GM12878 (cell line): ENCODE measurements around the gene WDR18. TPM values are rescaled to one million over a fixed set of nuclear protein-coding genes. Genes with fewer than 3 reads are reported as not detected.
"Not testable (repeated sequence)": the region's sequence is repeated elsewhere in the genome, so short reads cannot be mapped to it uniquely, and the experiment has no call there.

Source experiments
- ATAC-seq: fragments of 200-7000 bp; cut with Tn5 transposase; 3 replicates; pipeline ENCODE4 v1.9.1; 2020; ENCODE audit warnings: mild to moderate bottlenecking, moderate library complexity
- BruUV-seq: library from RNA; stranded (reverse); fragments of 400-500 nt; replicated peaks from 2 replicates; lab custom pipeline; 2021; lab: Mats Ljungman, UMichigan
- CTCF ChIA-PET: fragments of 300-600 bp; sonication (Branson Sonifier 250); formaldehyde crosslinking; extraction: SDS; loops from one replicate; lab custom pipeline; 2021; ENCODE audit warnings: inconsistent platforms; lab: Yijun Ruan, JAX
- POLR2A ChIA-PET: fragments of 350-600 bp; formaldehyde crosslinking; extraction: SDS; loops from one replicate; lab custom pipeline; 2021; ENCODE audit warnings: inconsistent platforms; lab: Charles Lee
- RAD21 ChIA-PET: fragments of 300-600 bp; sonication (Branson Sonifier 250); formaldehyde crosslinking; loops from one replicate; lab custom pipeline; 2023; ENCODE audit warnings: antibody characterized with exemption; ENCODE audit not compliant: unreplicated experiment; lab: Charles Lee
- SMC1A ChIA-PET: fragments of 300-600 bp; sonication (Branson Sonifier 250); formaldehyde crosslinking; loops from one replicate; lab custom pipeline; 2023; ENCODE audit not compliant: unreplicated experiment, uncharacterized antibody; lab: Charles Lee
- DNase-seq: peaks from one replicate; pipeline ENCODE4 v3.0.0-alpha.2; 2011; ENCODE audit warnings: low read depth, low spot score
- FAIRE-seq: peaks from 3 replicates; lab custom pipeline; 2011; peaks lifted over from hg19 to GRCh38; lab: Jason Lieb, UNC
- H2AFZ ChIP-seq: 2 replicates; pipeline ENCODE4 v1.6.0; 2011; ENCODE audit warnings: low read depth, low read length, control low read depth; ENCODE audit not compliant: control insufficient read depth
- H3K27ac ChIP-seq: 2 replicates; pipeline ENCODE4 v1.5.1; 2011; ENCODE audit warnings: control low read depth; ENCODE audit not compliant: control insufficient read depth, insufficient read depth
- H3K27me3 ChIP-seq, 2 experiments: replicated peaks in 1 of 2; 2 replicates each; pipeline versions ENCODE4 v1.6.0 to v1.6.1; 2011; ENCODE audit warnings: low read length in 1 of 2; ENCODE audit not compliant: control insufficient read depth in 2 of 2, insufficient read depth in 2 of 2
- H3K36me3 ChIP-seq, 2 experiments: 2 replicates each; pipeline ENCODE4 v1.5.1; 2011; ENCODE audit warnings: low read length in 1 of 2; ENCODE audit not compliant: control insufficient read depth in 2 of 2, insufficient read depth in 2 of 2
- H3K4me1 ChIP-seq: 2 replicates; pipeline ENCODE4 v1.6.1; 2011; ENCODE audit warnings: mild to moderate bottlenecking, low read length, moderate library complexity, mixed read lengths; ENCODE audit not compliant: control insufficient read depth, insufficient read depth
- H3K4me2 ChIP-seq: 2 replicates; pipeline ENCODE4 v1.6.0; 2011; ENCODE audit warnings: control low read depth; ENCODE audit not compliant: control insufficient read depth, insufficient read depth
- H3K4me3 ChIP-seq: fragments of 200-600 bp; sonication (generic); 2 replicates; pipeline ENCODE4 v1.5.1; 2016
- H3K79me2 ChIP-seq: 2 replicates; pipeline ENCODE4 v1.6.0; 2011; ENCODE audit warnings: low read length; ENCODE audit not compliant: control insufficient read depth, insufficient read depth
- H3K9ac ChIP-seq: 2 replicates; pipeline ENCODE4 v1.8.0; 2011; ENCODE audit warnings: low read length, control low read depth, mixed read lengths; ENCODE audit not compliant: control insufficient read depth, insufficient read depth
- H3K9me3 ChIP-seq: replicated peaks from 3 replicates; pipeline ENCODE4 v1.5.1; 2011; ENCODE audit warnings: mild to moderate bottlenecking, low read length; ENCODE audit not compliant: control insufficient read depth, insufficient read depth
- H4K20me1 ChIP-seq: 2 replicates; pipeline ENCODE4 v1.6.0; 2011; ENCODE audit not compliant: control insufficient read depth, insufficient read depth
- DPF2 ChIP-seq: fragments of 450-650 bp; IDR thresholded peaks from 2 replicates; pipeline ENCODE4 v1.6.1; 2017; ENCODE audit warnings: mild to moderate bottlenecking
- FOXK2 ChIP-seq: fragments of 450-650 bp; IDR thresholded peaks from 2 replicates; pipeline ENCODE4 v1.6.1; 2017; ENCODE audit warnings: mild to moderate bottlenecking, moderate library complexity
- JUND ChIP-seq: IDR thresholded peaks from 2 replicates; pipeline ENCODE4 v1.6.1; 2012; ENCODE audit warnings: low read depth, mild to moderate bottlenecking, low read length, improper control_type of control experiment, moderate library complexity
- SREBF2 ChIP-seq: IDR thresholded peaks from 2 replicates; pipeline ENCODE4 v1.6.1; 2012; ENCODE audit warnings: mild to moderate bottlenecking, low read length
- WGBS: methylation state at CpG from one replicate; pipeline ENCODE4 v1.1.6; 2016; ENCODE audit warnings: low lambda C conversion rate; ENCODE audit not compliant: insufficient replicate concordance, insufficient coverage; ENCODE audit errors: missing lambda C conversion rate; 5-methylcytosine and 5-hydroxymethylcytosine counted together
- in situ Hi-C: fragments of 300-500 bp; cut with MboI; formaldehyde crosslinking; loops from 9 replicates; pipeline ENCODE4 v1.14.3; 2018; ENCODE audit warnings: mixed read lengths
- intact Hi-C: fragments of 100-400 bp; cut with micrococcal nuclease; formaldehyde crosslinking; loops from one replicate; pipeline ENCODE4 v1.14.2; 2022; ENCODE audit not compliant: unreplicated experiment
- polyA plus RNA-seq, 11 experiments: library from polyadenylated mRNA; depleted of rRNA in 4 of 11; unstranded in 6 of 11; stranded (reverse) in 5 of 11; fragments of >200 nt; fragmentation: Nextera tagmentation in 4 of 11; fragmentation: Illumina TruSeq in 1 of 11; extraction: Ambion mirVana in 4 of 11; extraction: Trizol in 1 of 11; gene quantifications; 1 replicate in 1 of 11; 2 replicates in 10 of 11; pipeline versions ENCODE4 v1.2.1 to v1.2.3, GENCODE V29; 2011 to 2016; ENCODE audit warnings: inconsistent platforms in 2 of 11, missing spikeins in 2 of 11, low read depth in 1 of 11
- total RNA-seq, 4 experiments: library from RNA; depleted of rRNA in 3 of 4; stranded (reverse); fragments of >200 nt in 3 of 4; fragmentation: Illumina TruSeq in 1 of 4; extraction: Trizol in 1 of 4; gene quantifications; 2 replicates each; pipeline versions ENCODE4 v1.2.1 to v1.2.3, GENCODE V29; 2013 to 2021
- TF ChIP-seq, protein P1 (sequence below): IDR thresholded peaks from 2 replicates; pipeline ENCODE4 v1.6.1; 2011; ENCODE audit warnings: mild to moderate bottlenecking, low read depth, low read length, moderate library complexity; ENCODE audit not compliant: insufficient replicate concordance

The WDR18 gene
- total and polyA plus RNA-seq, 10 of the 15 experiments (the other 5 are each of a cell fraction or from before 2014, with no cell fraction given), result 3.0 to 206 (median 62.3) TPM

DNA sequence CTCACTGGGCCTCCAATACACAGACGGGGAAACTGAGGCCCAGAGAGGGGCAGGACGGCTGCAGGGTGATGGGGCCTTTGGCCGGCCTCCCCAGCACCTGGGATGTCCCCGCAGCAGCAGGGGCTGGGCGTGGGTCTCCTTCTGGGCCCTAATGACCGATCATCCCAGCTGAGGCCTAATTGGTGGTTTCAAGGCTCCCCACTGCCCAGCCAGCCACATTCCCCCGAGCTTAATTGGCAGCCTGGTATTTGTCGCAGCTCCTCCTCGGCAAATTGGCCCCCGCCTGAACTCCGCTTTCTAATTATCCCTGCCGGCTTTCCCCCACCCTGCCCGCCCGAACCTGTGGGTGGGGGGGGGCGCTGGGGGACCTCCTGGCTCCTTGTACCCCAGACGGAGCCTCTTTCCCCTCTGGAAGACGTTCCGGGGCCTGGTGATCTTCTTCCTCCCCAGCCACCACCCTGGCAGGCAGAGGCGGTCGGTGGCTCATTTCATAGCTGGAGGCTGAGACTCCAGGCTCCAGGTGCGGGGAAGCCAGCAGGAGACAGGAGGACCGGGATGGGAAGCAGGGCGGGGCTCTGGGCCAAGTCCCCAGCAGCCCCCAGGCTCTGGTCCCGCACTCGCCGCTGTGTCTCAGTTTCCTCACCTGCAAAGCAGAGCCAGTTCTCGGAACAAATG is 27.2 kb upstream of the WDR18 start:
- Histone ChIP-seq H3K4me1 (peaks cover 36% of the 10 kb centered on the region), H3K9me3 (no peaks in the 10 kb centered on the region), H2AFZ (no peak overlapping the region), H3K79me2 (peaks cover 41% of the 10 kb centered on the region)
- SMC1A ChIA-PET, result no interaction called here
- no peak for FAIRE-seq
- intact Hi-C loops, result no loop called here
- no peak for TF ChIP-seq SREBF2
- TF ChIP-seq, protein P1, sequence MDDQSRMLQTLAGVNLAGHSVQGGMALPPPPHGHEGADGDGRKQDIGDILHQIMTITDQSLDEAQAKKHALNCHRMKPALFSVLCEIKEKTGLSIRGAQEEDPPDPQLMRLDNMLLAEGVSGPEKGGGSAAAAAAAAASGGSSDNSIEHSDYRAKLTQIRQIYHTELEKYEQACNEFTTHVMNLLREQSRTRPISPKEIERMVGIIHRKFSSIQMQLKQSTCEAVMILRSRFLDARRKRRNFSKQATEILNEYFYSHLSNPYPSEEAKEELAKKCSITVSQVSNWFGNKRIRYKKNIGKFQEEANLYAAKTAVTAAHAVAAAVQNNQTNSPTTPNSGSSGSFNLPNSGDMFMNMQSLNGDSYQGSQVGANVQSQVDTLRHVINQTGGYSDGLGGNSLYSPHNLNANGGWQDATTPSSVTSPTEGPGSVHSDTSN, result no peak
- no peak for TF ChIP-seq FOXK2
- no peak for TF ChIP-seq DPF2
- no peak for TF ChIP-seq JUND
- TF ChIP-seq, all 136 proteins: peak for 0
- ChIA-PET CTCF (no interaction called here), RAD21 (no interaction called here), POLR2A (no interaction called here)
- Histone ChIP-seq H3K4me2 (no peak overlapping the region), H3K36me3 (peaks cover 11 to 27% of the 10 kb centered on the region in 2 experiments), H4K20me1 (peaks cover 3% of the 10 kb centered on the region; the same call in 1 of the 2 replicates), H3K4me3 (no peak overlapping the region), H3K9ac (no peak overlapping the region), H3K27ac (no peak overlapping the region), H3K27me3 (no peaks in the 10 kb centered on the region)
- DNase-seq, result no peak
- ATAC-seq, result no peak
- in situ Hi-C loops, result no loop called here
- no TSS peak for BruUV-seq
- 80% methylated on average over 21 of the region's 27 CpGs for WGBS

DNA sequence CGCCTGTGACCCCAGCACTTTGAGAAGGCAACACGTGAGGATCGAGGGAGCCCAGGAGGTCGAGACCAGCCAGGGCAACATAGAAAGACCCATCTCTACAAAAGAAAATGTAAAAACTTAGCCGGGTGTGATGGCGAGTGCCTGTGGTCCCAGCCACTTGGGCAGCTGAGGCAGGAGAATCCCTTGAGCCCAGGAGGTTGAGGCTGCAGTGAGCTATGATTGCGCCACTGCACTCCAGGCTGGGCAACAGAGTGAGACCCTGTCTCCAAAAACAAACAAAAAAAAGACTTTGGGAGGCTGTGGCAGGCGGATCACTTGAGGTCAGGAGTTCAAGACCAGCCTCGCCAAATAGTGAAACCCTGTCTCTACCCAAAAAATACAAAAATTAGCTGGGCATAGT is 26.6 kb upstream of the WDR18 start:
- POLR2A ChIA-PET, result interaction anchor here (0.7 kb wide), 1 partner anchor 24 kb away, joined by 3 read pairs; no protein-coding TSS in a partner anchor
- intact Hi-C loops, result not testable (repeated sequence)

More for the DNA sequence above, 26.6 kb upstream of the WDR18 start:
- in situ Hi-C loops, H3K4me3 ChIP-seq, RAD21 ChIA-PET, H3K27me3 ChIP-seq, H3K4me2 ChIP-seq, CTCF ChIA-PET, H2AFZ ChIP-seq, DNase-seq, SMC1A ChIA-PET, H3K27ac ChIP-seq, H4K20me1 ChIP-seq, ATAC-seq, H3K9ac ChIP-seq, H3K9me3 ChIP-seq, BruUV-seq, FAIRE-seq: not testable (repeated sequence)
- Histone ChIP-seq H3K4me1 (peaks cover 30% of the 10 kb centered on the region), H3K79me2 (peaks cover 35% of the 10 kb centered on the region), H3K36me3 (peaks cover 11 to 27% of the 10 kb centered on the region in 2 experiments)
- WGBS, result 90% methylated on average over 9 of the region's 9 CpGs
